Nucleus accumbens (tissue), 56 donors: ENCODE results near the gene BIRC6.
"Not testable (repeated sequence)": the region's sequence is repeated elsewhere in the genome, so short reads cannot be mapped to it uniquely, and the experiment has no call there.

Experiments used
- DNase-seq, 56 donors: peaks; one replicate each; lab custom pipeline; 2025; lab: John Stamatoyannopoulos, UW

BIRC6 gene

DNA sequence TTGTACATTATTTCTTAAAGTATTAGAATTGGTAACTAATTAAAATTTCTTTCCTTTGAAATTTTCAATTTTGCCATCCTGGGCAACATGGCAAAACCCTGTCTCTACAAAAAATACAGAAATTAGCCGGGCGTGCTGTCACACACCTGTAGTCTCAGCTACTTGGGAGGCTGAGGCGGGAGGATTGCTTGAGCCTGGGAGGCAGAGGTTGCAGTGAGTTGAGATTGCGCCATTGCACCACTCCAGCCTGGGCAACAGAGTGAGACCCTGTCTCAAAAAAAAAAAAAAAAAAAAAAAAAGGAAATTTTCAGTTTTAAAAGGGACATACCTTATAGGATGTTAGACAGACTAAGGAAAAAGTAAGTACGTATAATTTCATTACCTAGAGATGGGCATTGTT lies 14.1 kb downstream of the BIRC6 start:
- DNase-seq = not testable (repeated sequence)

DNA sequence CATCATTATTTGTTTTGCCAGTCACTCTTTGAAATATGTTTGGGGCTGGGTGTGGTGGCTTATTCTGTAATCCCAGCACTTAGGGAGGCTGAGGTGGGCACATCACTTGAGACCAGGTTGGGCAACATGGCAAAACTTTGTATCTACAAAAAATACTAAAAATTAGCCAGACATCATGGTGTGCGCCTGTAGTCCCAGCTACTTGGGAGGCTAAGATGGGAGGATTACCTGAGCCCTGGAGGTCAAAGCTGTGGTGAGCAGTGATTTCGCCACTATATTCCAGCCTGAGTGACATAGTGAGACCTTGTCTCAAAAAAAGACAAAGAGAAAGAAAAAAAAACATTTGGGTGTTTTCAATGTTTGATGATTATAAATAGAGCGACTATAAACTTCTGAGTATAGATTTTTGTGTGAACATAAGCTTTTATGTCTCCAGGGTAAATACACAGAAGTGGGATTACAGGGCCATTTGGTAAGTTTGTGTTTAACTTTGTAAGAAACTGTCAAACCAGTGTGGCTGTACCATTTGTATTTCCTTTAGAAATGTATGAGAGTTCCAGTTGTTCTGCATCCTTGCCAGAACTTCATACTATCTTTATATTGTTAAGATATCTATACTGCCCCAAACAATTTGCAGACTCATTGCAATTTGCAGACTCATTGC lies 15.8 kb downstream of the BIRC6 start:
- no peak for DNase-seq

DNA sequence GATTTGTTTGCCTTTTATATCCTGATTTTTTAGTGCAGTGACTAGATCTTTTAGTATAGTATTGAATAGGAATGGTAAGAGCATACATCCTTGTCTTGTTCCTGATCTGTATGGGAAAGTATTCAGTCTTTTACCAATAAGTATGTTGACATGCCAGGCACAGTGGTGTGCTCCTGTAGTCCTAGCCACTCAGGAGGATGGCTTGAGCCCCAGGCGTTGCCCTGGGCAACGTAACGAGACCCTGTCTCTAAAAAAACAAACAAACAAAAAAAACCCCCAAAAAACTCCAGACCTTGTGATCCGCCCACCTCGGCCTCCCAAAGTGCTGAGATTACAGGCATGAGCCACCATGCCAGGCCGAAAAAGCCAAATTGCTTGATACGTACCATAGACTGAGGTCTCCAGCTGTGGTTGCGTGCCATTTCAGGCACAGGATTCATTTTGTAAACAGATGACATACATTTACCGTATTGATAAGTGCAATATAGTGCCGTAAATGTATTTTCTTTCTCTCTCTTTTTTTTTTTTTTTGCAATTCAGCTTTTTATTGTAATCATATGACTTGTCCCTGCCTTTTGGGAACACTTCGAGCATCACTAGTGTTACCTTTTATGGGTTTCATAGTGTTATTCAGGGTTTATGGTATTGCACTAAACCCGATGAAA lies 18.5 kb downstream of the BIRC6 start:
- no peak for DNase-seq

DNA sequence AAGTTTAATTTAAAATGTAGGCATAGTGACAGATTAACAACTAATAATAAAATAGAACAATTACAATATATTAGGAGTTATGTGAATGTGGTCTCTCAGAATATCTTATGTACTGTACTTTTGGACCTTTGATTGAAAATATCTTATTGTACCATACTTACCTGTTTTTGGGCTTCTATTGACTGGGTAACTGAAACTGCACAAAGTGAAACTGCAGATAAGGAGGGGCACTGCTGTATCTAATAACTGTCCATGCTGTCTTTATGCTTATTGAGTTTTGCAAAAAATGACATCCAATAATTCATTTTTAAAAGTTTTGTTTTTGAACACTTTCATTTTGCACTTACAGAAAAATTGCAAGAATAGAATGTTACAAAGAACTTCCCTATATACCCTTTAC lies 19.9 kb downstream of the BIRC6 start:
- no peak for DNase-seq

DNA sequence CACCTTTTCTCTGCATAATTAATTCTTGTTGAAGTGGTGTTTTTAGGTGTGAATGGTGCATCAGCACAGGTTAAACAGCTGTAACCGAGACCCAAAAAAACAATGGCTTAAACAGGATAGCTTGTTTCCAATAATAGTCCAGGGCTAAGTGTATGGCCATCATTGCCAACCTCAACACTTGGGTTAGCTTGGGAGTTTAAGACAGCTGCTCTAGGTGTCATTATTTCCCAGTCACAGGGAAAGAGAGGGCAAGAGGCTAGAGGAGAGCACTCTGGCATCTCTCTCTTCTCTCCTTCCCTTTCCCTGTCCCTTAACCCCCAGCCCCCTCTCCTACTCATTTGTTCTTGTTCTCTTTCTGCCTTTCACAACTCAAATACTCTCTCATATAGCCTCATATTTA lies 21.1 kb downstream of the BIRC6 start:
- DNase-seq = no peak

DNA sequence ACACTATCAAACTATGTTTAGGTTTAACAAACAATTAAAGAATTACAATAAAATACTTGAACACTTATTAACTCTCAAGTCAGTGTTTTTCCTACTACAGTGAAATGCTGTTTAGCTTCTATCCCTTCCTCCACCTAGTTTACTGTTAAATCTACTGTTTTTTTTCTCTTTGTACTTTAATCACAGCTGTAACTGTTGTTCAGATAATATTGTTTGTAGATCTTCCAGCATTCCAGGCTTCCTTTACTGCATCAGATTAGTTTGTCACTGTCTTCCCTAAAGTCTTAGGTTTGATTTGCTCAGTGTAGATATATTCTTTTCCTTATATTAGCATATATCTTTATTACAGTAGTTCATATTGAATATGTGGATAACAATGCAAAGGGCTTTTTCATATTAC lies 22.5 kb downstream of the BIRC6 start:
- DNase-seq = no peak

DNA sequence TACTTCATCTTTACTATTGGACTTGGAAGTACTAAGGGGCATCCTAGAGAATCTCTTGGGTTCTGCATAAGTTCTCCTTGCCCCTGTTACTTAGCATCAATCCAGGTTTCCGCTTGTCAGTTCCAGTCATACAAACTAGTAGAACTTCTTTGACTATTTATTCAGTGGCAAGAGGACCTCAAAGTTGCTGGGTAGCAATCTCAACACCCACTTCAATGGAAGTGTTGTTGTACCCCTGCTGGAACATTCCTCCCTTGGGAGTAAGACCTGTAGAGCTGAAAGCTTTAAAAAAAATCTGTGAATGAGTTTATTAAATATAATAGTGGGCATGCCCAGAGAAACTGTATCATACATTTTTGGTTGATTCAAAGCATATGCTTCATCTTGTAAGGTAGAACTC lies 27.0 kb downstream of the BIRC6 start:
- DNase-seq = no peak

DNA sequence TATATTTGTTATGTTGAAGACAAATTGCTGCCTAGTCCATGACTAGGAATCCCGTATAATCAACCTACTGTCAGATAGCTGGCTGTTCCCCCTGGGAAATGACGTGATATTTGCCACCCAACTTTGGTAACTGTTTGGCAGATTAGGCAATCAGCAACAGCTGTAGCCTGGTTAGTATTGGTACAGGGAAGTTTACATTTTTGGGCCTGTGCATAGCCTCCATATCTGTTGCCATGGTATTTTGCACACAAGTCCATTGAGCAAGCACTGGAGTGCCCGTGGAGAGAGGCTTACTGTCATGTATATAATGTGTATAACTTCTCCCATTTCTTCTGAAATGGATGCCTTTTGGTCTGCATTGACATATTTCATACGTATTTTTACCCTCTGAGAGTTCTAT lies 27.7 kb downstream of the BIRC6 start:
- no peak for DNase-seq

DNA sequence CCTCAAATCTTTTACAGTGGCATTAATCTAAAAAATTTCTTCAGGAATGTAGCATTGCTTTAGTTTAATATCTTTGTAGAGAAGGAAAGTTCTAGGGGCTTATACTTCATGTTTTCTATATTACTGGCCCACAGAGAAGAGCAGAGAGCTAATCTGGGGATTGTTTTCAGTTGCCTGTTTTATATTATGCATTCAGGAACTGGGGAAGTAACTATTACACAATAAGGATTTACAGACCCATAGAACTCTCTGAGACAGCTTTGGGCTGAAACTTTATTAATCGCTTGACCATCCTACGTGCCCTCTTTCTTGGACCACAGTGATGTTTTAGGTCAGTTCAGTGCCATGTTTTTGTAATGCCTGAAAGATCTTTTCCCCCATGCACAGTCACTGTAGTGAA lies 29.9 kb downstream of the BIRC6 start:
- DNase-seq = no peak

DNA sequence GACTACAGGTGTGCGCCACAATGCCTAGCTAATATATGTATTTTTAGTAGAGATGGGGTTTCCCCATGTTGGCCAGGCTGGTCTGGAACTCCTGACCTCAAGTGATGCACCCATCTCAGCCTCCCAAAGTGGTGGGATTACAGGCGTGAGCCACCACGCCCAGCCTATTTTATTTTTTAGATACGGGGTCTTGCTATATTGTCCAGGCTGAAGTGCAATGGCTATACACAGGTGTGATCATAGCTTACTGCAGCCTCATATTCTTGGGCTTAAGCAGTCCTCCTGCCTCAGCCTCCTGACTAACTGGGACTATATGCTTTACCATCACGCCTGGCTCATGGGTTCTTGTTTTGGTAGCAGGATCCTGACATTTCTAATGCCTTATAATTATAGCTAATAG lies 42.4 kb downstream of the BIRC6 start:
- no peak for DNase-seq

DNA sequence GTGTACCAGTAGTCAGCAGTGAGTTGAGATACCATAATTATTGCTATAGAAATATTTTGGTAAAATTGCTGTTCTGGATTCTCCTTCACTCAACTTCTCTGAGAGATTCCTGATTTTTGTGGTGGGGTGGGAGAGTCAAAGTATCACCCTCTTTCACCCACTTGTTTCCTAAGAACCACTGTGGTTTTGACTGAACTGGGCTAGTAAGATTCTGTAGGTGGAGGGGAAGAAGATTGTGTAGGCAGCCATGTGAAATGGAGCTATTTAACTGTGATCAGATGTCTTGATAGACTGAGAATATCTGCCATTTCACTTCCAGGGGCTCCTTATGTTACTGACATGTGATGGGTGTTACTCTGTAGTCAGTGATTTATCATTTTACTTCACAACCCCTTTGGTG lies 45.3 kb downstream of the BIRC6 start:
- no peak for DNase-seq

DNA sequence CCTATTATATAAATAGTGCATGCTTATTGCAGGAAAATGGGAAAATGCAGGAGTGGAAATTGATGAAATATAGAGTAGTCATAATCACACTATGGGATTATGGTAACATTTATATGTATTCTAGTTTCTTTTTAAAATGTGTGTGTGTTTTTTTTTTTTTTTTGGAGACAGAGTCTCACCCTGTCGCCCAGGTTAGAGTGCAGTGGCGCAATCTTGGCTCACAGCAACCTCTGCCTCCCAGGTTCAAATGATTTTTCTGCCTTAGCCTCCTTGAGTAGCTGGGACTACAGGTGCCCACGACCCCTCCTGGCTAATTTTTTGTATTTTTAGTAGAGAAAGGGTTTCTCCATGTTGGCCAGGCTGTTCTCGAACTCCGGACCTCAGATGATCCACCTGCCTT lies 47.0 kb downstream of the BIRC6 start:
- DNase-seq = no peak

DNA sequence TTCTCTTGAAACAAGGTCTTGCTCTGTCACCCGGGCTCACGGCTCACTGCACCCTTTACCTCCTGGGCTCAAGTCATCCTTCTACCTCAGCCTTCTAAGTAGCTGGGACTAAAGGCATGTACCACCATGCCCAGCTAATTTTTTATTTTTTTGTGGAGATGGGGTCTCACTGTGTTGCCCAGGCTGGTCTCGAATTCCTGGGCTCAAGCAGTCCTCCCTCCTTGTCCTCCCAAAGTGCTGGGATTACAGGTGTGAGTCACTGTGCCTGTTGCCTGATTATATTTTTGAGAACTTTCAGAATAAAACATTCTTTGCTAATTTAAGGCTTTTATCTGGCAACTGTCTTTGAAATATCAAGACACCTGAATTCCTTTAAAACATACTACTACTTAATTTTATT lies 47.9 kb downstream of the BIRC6 start:
- DNase-seq = no peak

DNA sequence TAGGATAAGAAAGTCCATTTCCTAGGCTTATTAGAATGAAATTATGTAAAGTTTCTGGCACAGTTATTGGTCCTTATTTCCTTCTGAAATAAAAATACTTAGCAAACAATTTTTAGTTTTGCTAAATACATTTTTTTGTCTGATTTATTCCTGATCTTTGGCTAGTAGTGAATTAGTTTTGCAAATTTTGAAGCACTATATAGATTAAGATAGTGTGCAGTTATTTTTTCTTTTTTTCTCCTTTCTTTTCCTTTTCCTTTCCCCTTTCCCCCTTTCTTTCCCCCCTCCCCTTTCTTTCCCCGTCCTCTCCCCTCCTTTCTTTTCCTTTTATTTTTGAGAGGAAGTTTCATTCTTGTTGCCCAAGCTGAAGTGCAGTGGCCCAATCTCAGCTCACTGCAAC lies 59.7 kb downstream of the BIRC6 start:
- DNase-seq = no peak

DNA sequence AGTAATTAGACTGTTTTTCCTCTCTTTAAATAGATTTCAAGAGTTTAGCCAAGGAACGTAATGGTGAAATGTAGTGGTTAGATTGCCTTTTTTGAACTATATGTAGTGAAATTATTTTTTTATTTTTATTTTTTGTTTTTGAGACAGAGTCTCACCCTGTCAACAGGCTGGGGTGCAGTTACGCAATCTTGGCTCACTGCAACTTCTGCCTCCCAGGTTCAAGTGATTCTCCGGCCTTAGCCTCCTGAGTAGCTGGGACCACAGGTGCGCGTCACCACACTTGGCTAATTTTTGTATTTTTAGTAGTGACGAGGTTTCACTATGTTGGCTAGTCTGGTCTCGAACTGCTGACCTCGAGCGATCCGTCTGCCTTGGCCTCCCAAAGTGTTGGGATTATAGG lies 60.8 kb downstream of the BIRC6 start:
- no peak for DNase-seq

DNA sequence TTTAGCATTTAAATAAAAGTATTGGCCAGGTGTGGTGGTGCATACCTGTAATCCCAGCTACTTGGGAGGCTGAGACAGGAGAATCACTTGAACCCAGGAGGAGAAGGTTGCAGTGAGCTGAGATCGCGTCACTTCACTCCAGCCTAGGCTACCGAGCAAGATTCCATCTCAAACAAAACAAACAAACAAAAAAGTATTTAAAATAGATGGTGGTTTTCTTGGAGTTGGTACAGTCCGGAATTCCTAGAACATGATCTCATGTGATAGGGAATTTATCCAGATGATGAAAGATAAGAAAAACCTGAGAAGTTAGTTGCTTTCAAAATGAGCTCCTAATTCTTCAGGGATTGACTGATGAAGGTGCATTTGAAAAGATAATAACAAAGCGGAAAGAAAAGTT lies 62.0 kb downstream of the BIRC6 start:
- DNase-seq = no peak

DNA sequence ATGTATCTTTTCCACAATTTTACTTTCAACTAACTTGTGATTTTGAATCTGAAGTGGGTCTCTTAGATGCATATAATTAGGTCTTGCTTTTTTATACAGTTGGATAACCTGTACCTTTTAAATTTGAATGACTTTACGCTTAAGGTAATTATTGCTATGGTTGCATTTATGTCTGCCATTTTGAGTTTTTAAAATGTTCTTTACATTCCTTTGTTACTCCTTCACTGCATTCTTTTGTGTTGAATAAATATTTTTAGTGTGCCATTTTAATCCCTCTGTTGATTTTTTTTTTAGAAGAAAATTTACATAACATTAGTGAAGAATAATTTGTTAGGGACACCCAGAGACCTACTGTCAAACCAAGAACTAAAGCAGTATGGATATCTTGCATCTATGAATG lies 65.3 kb downstream of the BIRC6 start:
- DNase-seq = no peak

DNA sequence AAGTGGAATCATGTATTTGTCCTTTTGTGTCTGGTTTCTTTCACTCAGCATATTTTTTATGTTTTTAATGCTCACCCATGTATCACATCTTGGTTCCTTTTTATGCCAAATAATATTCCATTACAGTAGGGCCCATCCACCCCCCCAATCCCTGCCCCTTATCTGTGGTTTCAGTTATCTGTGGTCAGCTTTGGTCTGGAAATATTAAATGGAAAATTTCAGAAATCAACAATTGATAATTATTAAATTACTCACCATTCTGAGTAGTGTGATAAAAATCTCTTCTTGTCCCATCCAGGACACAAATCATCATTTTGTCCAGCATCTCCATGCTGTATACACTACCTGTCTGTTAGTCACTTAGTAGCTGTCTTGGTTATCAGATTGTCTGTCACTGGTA lies 66.7 kb downstream of the BIRC6 start:
- no peak for DNase-seq

DNA sequence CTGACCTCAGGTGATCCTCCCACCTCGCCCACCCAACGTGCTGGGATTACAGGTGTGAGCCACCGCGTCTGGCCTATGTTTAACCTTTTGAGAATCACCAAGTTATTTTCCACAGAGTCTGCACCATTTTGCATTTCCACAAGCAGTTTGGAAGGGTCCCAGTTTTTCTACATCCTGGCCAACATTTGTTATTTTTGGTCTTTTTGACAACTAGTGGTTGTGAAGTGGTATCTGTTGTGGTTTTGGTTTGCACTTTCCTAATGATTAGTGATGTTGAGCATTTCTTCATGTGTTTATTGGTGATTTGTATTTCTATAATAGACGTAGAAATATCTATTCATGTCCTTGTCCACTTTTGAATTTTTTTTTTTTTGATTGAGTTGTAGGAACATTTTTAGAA lies 67.9 kb downstream of the BIRC6 start:
- DNase-seq = no peak

DNA sequence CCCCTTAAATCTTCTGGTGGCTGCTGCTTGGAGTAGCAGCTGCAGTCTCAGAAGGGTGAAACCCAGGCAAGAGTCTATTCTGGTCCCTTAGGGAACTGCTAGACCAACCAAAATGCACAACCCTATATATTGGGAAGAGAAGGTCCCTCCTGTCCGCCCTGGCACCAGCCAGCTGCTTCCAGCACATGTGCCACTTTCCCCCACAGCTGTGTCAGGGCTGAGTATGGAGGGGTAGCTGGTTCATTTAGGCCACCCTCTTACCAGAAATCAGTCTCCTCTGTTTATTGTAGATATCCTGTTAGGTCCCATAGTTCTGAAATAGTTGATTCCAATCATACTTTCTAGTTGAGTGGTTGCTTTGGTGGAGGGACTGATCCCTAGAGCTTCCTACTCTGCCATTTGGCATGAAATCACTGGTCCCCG lies 68.9 kb downstream of the BIRC6 start:
- no peak for DNase-seq

DNA sequence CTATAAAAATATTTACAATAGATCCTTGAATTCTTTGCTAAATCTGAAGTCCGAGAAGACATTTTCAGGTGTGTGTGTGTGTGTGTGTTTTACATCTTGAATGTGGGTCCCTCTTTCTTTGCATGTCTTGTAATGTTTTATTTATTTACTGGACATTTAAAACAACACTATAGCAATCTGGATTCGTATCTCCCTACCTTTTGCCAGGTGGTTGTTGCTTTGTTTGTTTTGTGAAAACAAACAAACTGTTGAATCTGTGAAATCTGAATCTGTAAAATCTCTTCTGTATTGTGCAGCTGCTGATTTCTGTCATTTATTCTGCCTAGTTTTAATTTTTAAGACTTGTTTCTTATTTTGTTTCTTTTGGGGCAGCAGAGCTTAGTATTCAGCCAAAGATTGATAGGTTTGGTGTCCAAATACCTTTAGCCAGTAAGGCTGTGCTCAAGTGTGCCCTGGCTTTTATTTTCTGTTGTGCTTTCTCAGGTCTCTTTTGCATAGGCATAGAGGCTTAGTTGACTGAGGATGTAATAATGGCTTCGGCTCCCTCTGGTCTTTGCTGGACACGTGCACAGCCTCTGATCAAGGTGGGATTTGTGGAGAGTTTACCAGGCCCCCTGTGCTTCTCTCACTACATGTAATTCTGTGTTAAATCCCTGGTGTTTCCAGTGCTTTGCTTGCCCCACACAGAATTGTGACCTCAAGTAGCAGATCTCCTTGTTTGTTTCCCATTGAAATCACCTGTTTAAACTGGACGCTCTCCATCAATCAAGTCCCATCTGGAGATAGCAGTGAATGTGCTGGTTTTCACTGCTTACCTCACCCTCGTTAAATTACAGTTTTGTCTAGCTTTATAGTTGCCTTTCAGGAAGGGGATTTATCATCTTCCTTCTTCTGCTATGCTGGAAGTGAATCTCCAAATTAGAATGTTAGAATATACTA lies 71.1 kb downstream of the BIRC6 start:
- peak in 1 of 56 donors; percentile 1 for DNase-seq

DNA sequence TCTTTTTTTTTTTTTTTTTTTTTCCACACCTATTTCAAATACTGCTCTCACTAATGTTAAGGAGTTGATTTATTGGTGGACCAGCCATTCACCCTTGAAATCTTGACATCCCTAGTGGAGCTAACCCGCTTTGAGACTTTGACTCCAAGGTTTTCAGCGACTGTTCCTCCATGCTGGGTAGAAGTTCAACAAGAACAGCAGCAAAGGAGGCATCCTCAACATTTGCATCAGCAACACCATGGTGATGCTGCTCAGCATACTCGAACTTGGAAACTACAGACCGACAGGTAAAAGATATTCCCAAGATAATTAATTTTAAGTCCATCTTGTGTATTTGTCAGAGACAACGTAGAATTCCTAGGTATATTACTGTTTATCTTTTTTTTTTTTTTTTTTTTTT lies 74.0 kb downstream of the BIRC6 start:
- no peak for DNase-seq
